ENCODE measurements around the gene ZDHHC8. TPM values are rescaled to one million over a fixed set of nuclear protein-coding genes. Genes with fewer than 3 reads are reported as not detected.

ZDHHC8 gene, protein sequence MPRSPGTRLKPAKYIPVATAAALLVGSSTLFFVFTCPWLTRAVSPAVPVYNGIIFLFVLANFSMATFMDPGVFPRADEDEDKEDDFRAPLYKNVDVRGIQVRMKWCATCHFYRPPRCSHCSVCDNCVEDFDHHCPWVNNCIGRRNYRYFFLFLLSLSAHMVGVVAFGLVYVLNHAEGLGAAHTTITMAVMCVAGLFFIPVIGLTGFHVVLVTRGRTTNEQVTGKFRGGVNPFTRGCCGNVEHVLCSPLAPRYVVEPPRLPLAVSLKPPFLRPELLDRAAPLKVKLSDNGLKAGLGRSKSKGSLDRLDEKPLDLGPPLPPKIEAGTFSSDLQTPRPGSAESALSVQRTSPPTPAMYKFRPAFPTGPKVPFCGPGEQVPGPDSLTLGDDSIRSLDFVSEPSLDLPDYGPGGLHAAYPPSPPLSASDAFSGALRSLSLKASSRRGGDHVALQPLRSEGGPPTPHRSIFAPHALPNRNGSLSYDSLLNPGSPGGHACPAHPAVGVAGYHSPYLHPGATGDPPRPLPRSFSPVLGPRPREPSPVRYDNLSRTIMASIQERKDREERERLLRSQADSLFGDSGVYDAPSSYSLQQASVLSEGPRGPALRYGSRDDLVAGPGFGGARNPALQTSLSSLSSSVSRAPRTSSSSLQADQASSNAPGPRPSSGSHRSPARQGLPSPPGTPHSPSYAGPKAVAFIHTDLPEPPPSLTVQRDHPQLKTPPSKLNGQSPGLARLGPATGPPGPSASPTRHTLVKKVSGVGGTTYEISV
- 102 and 108 TPM in 2 replicates for total RNA-seq
- long read RNA-seq, result 0 reads

DNA sequence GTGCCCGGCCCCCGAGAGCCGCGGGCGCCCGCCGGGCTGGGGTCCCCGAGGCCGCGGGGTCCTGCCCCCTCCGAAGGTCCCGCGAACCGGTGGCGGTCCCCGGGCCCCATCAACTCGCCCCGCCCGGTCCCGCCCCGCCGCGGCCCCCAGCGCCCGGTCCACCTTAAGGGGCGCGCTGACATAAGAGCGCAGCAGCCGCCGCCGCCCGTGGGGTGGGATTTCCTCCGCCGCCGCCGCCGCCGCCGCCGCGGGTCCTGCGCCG is at the start of gene ZDHHC8:
ZDHHC8 (plus strand) TSS at position 208 of the 262 bp plus-strand sequence. CDS start 144 bp downstream, outside the sequence.
- peaks cover 6% of the 10 kb centered on the region for H3K36me3 Mint-ChIP-seq (ENCODE audit: unreplicated experiment)
- H3K9me3 Mint-ChIP-seq (ENCODE audit: unreplicated experiment), result no peaks in the 10 kb centered on the region
- TF ChIP-seq, protein P1, sequence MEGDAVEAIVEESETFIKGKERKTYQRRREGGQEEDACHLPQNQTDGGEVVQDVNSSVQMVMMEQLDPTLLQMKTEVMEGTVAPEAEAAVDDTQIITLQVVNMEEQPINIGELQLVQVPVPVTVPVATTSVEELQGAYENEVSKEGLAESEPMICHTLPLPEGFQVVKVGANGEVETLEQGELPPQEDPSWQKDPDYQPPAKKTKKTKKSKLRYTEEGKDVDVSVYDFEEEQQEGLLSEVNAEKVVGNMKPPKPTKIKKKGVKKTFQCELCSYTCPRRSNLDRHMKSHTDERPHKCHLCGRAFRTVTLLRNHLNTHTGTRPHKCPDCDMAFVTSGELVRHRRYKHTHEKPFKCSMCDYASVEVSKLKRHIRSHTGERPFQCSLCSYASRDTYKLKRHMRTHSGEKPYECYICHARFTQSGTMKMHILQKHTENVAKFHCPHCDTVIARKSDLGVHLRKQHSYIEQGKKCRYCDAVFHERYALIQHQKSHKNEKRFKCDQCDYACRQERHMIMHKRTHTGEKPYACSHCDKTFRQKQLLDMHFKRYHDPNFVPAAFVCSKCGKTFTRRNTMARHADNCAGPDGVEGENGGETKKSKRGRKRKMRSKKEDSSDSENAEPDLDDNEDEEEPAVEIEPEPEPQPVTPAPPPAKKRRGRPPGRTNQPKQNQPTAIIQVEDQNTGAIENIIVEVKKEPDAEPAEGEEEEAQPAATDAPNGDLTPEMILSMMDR (IDR thresholded peaks at IDR 0.05), result no peak
- no peak within 1 kb of the TSS for H3K27ac Mint-ChIP-seq (ENCODE audit: unreplicated experiment)
- DNase-seq (ENCODE audit: extremely low spot score, unreplicated experiment), result no peak
- H3K4me1 Mint-ChIP-seq (ENCODE audit: unreplicated experiment), result peaks cover 24% of the 10 kb centered on the region
- H3K4me3 Mint-ChIP-seq (ENCODE audit: unreplicated experiment), result peak within 1 kb of the TSS; percentile 68
- no peaks in the 10 kb centered on the region for H3K27me3 Mint-ChIP-seq (ENCODE audit: unreplicated experiment)

DNA sequence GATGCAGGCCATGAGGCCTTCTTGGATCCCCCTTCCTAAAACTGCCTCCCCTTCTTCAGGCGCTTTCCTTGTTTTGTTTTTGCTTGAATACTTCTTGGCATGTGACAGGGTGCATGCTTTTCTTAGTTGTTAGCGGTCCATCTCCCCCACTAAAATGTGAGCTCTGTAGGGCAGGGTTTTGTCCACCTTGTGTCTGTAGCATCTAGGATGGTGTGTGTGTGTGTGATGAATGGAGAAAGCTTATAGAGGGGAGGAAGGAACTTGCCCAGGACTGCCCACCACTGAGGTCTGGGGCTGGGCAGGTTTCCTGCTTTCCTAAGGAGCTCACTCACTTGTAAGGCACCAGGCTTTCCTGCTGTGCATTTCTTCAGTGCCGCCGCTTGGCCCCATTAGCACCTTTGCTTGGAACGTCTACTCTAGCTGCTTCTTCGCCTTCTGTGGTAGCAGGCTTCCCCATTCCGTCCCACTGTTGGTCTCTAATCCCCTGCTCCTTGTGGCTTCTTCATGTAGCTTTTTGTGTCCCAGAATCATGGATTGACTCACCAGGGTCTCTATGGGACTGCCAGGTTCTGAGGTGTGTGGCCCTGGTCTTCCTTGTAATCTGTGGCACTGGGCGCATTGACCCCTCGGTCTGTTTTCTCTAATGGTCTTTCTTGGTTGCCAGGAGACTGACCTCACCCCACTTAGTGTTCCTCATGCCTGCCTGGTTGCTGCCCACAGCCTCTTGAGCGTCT is 48.3 kb upstream of the ZDHHC8 start:
- Mint-ChIP-seq H3K9me3 (ENCODE audit: unreplicated experiment) (no peaks in the 10 kb centered on the region), H3K4me3 (ENCODE audit: unreplicated experiment) (peak overlapping the region; percentile 24), H3K27me3 (ENCODE audit: unreplicated experiment) (no peaks in the 10 kb centered on the region), H3K36me3 (ENCODE audit: unreplicated experiment) (peaks cover 22% of the 10 kb centered on the region), H3K27ac (ENCODE audit: unreplicated experiment) (peak overlapping the region; percentile 1), H3K4me1 (ENCODE audit: unreplicated experiment) (peaks cover 47% of the 10 kb centered on the region)
- DNase-seq (ENCODE audit: extremely low spot score, unreplicated experiment), result no peak
- TF ChIP-seq, protein P1 (IDR thresholded peaks at IDR 0.05), result no peak

DNA sequence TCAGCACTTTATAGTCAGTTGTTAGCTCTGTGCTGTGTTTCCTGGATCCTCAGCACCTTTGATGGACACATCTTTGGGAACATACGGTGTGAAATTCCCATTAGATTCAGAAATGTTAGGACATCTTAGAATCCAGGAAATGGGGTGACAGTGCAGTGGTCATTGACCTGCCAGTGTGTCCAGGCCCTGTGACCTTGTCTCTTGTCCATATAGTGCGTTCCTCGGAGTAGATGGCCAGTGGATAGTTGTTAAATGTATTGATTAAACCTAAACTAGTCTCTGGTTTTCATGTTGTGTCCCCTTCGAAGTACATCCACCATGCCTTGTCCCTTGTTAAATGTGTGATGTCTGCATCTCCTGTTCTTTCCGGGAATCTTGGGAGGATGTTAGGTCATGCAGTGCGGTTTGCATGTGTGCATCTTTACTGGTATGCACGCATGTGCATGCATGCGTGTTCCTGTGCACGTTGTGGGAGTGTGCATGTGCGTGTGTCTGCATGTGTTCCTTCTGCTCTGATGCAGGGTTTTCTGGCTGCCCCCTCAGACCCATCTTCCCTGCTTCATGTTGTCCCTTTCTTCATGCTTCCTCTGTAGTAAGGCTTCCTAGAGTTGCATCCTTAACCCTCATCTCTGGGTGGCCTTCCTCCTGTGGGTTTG is 47.6 kb upstream of the ZDHHC8 start:
- Mint-ChIP-seq H3K4me3 (ENCODE audit: unreplicated experiment) (no peak overlapping the region), H3K27ac (ENCODE audit: unreplicated experiment) (peak overlapping the region; percentile 37), H3K36me3 (ENCODE audit: unreplicated experiment) (peaks cover 28% of the 10 kb centered on the region), H3K4me1 (ENCODE audit: unreplicated experiment) (peaks cover 47% of the 10 kb centered on the region), H3K27me3 (ENCODE audit: unreplicated experiment) (no peaks in the 10 kb centered on the region), H3K9me3 (ENCODE audit: unreplicated experiment) (no peaks in the 10 kb centered on the region)
- no peak for DNase-seq (ENCODE audit: extremely low spot score, unreplicated experiment)
- TF ChIP-seq, protein P1 (IDR thresholded peaks at IDR 0.05), result no peak

DNA sequence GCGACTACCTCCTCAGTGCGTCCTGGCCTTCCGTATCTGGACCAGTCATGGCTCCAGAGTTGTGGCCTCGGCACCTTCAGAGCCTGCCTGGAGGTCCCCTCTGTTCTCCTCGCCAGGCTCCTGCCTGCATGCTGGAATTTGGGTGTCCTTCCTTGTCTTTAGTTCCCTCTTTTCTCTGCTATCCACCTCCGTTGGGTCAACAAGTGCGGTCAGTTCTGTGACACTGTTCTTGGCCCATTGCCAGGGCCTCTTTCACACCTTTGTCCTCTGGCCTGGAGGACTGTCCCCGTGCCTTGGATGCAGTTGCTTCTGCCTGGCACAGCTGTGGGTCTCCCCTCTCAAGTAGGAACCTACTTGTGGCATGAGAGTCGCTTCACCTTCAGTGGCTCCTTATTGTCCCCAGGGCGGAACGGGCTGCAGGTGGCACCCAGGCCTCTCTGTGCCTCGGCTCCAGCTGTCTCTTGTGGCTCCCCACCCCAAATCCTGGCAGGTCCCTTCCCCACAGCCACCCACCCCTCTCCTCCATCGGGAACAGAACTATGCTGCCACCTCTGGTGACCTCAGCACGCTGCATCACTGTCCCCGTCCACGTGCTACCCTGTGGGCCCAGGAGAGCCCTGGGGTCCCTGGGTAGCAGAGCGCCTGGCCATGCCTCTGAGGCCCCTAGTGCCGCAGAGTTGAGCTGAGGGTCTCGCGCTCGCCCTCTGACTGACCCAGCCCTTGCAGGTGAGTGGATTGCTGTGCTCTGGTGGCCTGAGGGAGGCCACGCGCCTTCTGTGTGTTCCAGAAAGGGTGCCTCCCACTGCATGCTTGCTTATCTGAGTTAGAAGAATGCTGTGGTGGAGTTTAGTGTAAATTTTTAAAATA is 46.8 kb upstream of the ZDHHC8 start:
- H3K9me3 Mint-ChIP-seq (ENCODE audit: unreplicated experiment), result no peaks in the 10 kb centered on the region
- peaks cover 43% of the 10 kb centered on the region for H3K4me1 Mint-ChIP-seq (ENCODE audit: unreplicated experiment)
- H3K27ac Mint-ChIP-seq (ENCODE audit: unreplicated experiment), result peak overlapping the region; percentile 37
- no peaks in the 10 kb centered on the region for H3K27me3 Mint-ChIP-seq (ENCODE audit: unreplicated experiment)
- peaks cover 33% of the 10 kb centered on the region for H3K36me3 Mint-ChIP-seq (ENCODE audit: unreplicated experiment)
- TF ChIP-seq, protein P1 (IDR thresholded peaks at IDR 0.05), result peak; percentile 41
- no peak for DNase-seq (ENCODE audit: extremely low spot score, unreplicated experiment)
- H3K4me3 Mint-ChIP-seq (ENCODE audit: unreplicated experiment), result no peak overlapping the region
